IMR-90 (cell line): Measurements from ENCODE around the gene ADAM12. TPM values are rescaled to one million over a fixed set of nuclear protein-coding genes. Genes with fewer than 3 reads are reported as not detected.
A peak's percentile ranks its signal among the peaks of the same experiment; 100 is the strongest.

Experiments
- ATAC-seq: fragments of 200-7000 bp; cut with Tn5 transposase; 2 replicates; pipeline ENCODE4 v1.9.1; 2020; ENCODE audit warnings: low read depth, mild to moderate bottlenecking, moderate library complexity
- BruUV-seq: library from RNA; stranded (reverse); fragments of 400-500 nt; replicated peaks from 2 replicates; lab custom pipeline; 2021; lab: Mats Ljungman, UMichigan
- CTCF ChIA-PET: fragments of 300-600 bp; formaldehyde crosslinking; extraction: SDS; loops from one replicate; lab custom pipeline; 2021; ENCODE audit warnings: antibody characterized with exemption; lab: Yijun Ruan, JAX
- POLR2A ChIA-PET: fragments of 300-600 bp; sonication (Branson Sonifier 250); formaldehyde crosslinking; loops from one replicate; lab custom pipeline; 2022; ENCODE audit warnings: antibody characterized with exemption; ENCODE audit not compliant: unreplicated experiment; lab: Charles Lee
- DNase-seq: peaks from one replicate; pipeline ENCODE4 v3.0.0; 2013
- H2AFZ ChIP-seq: replicated peaks from 2 replicates; pipeline ENCODE3; 2013; ENCODE audit warnings: low read length, mild to moderate bottlenecking; ENCODE audit not compliant: poor library complexity
- H2AK5ac ChIP-seq: 2 replicates; pipeline ENCODE4 v1.6.1; 2013; ENCODE audit warnings: low read depth, low read length, inconsistent platforms
- H2AK9ac ChIP-seq: replicated peaks from 2 replicates; pipeline ENCODE3; 2013; ENCODE audit warnings: mild to moderate bottlenecking, low read depth, low read length, moderate library complexity; ENCODE audit not compliant: poor library complexity
- H2BK120ac ChIP-seq: 2 replicates; pipeline ENCODE4 v1.6.1; 2013; ENCODE audit warnings: low read depth, low read length, inconsistent platforms
- H2BK15ac ChIP-seq: 3 replicates; pipeline ENCODE4 v1.6.1; 2013; ENCODE audit warnings: low read depth, low read length, inconsistent platforms
- H2BK20ac ChIP-seq: 2 replicates; pipeline ENCODE4 v1.6.1; 2013; ENCODE audit warnings: low read depth, mild to moderate bottlenecking, inconsistent platforms, low read length, moderate library complexity
- H2BK5ac ChIP-seq: 2 replicates; pipeline ENCODE4 v1.6.1; 2013; ENCODE audit warnings: mild to moderate bottlenecking, low read depth, low read length, inconsistent platforms; ENCODE audit not compliant: poor library complexity, severe bottlenecking
- H3K14ac ChIP-seq: replicated peaks from 2 replicates; pipeline ENCODE4 v1.6.1; 2013; ENCODE audit warnings: low read depth, low read length, inconsistent platforms
- H3K18ac ChIP-seq: 2 replicates; pipeline ENCODE4 v1.6.1; 2013; ENCODE audit warnings: low read depth, low read length, control low read depth
- H3K23ac ChIP-seq: 2 replicates; pipeline ENCODE4 v1.6.1; 2013; ENCODE audit warnings: low read depth, low read length, inconsistent platforms
- H3K27ac ChIP-seq: 2 replicates; pipeline ENCODE4 v1.5.1; 2013; ENCODE audit warnings: mild to moderate bottlenecking, control low read depth, low read length; ENCODE audit not compliant: insufficient read depth
- H3K27me3 ChIP-seq: 2 replicates; pipeline ENCODE4 v1.6.1; 2013; ENCODE audit warnings: low read length; ENCODE audit not compliant: control insufficient read depth, insufficient read depth
- H3K36me3 ChIP-seq: 2 replicates; pipeline ENCODE4 v1.6.1; 2013; ENCODE audit warnings: low read length, mixed read lengths; ENCODE audit not compliant: control insufficient read depth, insufficient read depth
- H3K4ac ChIP-seq: 2 replicates; pipeline ENCODE4 v1.6.1; 2013; ENCODE audit warnings: low read depth, low read length, inconsistent platforms
- H3K4me1 ChIP-seq: 2 replicates; pipeline ENCODE4 v1.6.1; 2013; ENCODE audit warnings: low read length, mixed read lengths; ENCODE audit not compliant: control insufficient read depth, insufficient read depth
- H3K4me2 ChIP-seq: 2 replicates; pipeline ENCODE4 v1.6.1; 2013; ENCODE audit warnings: low read depth, mild to moderate bottlenecking, control low read depth, low read length, moderate library complexity
- H3K4me3 ChIP-seq: 2 replicates; pipeline ENCODE4 v1.5.1; 2013; ENCODE audit warnings: low read depth, mild to moderate bottlenecking, control low read depth, low read length, moderate library complexity; ENCODE audit not compliant: insufficient read depth
- H3K56ac ChIP-seq: 2 replicates; pipeline ENCODE4 v1.6.1; 2013; ENCODE audit warnings: low read length, inconsistent platforms; ENCODE audit not compliant: insufficient read depth; ENCODE audit errors: extremely low read depth
- H3K79me1 ChIP-seq, 2 experiments: 2 replicates each; pipeline ENCODE4 v1.6.1; 2013; ENCODE audit warnings: low read length in 2 of 2, inconsistent platforms in 1 of 2, low read depth in 1 of 2
- H3K9ac ChIP-seq: 2 replicates; pipeline ENCODE4 v1.6.1; 2013; ENCODE audit warnings: low read depth, low read length, control low read depth
- H3K9me1 ChIP-seq: 2 replicates; pipeline ENCODE4 v1.6.1; 2013; ENCODE audit warnings: low read length, inconsistent platforms; ENCODE audit not compliant: insufficient read depth
- H3K9me3 ChIP-seq: 2 replicates; pipeline ENCODE4 v1.6.1; 2013; ENCODE audit warnings: low read length; ENCODE audit not compliant: control insufficient read depth, insufficient read depth
- H4K20me1 ChIP-seq: 2 replicates; pipeline ENCODE4 v1.6.1; 2013; ENCODE audit warnings: low read length, inconsistent platforms; ENCODE audit not compliant: insufficient read depth
- H4K5ac ChIP-seq: 2 replicates; pipeline ENCODE4 v1.6.1; 2013; ENCODE audit warnings: mild to moderate bottlenecking, low read depth, low read length, control low read depth
- H4K8ac ChIP-seq, 2 experiments: 2 replicates each; pipeline ENCODE4 v1.6.1; 2013; ENCODE audit warnings: low read depth in 2 of 2, low read length in 2 of 2, control low read depth in 1 of 2, inconsistent platforms in 1 of 2
- H4K91ac ChIP-seq: 2 replicates; pipeline ENCODE4 v1.6.1; 2013; ENCODE audit warnings: low read depth, low read length, inconsistent platforms; ENCODE audit not compliant: insufficient read depth
- BHLHE40 ChIP-seq: fragments of 150-350 bp; IDR thresholded peaks from 2 replicates; pipeline ENCODE4 v1.6.1; 2016; ENCODE audit warnings: mild to moderate bottlenecking, low read depth, low read length
- FOS ChIP-seq: fragments of 150-350 bp; IDR thresholded peaks from 2 replicates; pipeline ENCODE4 v1.6.1; 2016; ENCODE audit warnings: low read depth, low read length
- MAFK ChIP-seq: IDR thresholded peaks from 2 replicates; pipeline ENCODE4 v1.6.1; 2012; ENCODE audit warnings: low read depth, low read length, improper control_type of control experiment
- MAZ ChIP-seq: IDR thresholded peaks from 2 replicates; pipeline ENCODE4 v1.6.1; 2012; ENCODE audit warnings: low read depth, mild to moderate bottlenecking, low read length, improper control_type of control experiment, moderate library complexity, borderline replicate concordance
- NFE2L2 ChIP-seq: fragments of 150-350 bp; IDR thresholded peaks from 2 replicates; pipeline ENCODE4 v1.6.1; 2016; ENCODE audit warnings: low read depth, mild to moderate bottlenecking, low read length
- POLR2A ChIP-seq: IDR thresholded peaks from 2 replicates; pipeline ENCODE4 v1.6.1; 2012; ENCODE audit warnings: mild to moderate bottlenecking, low read depth, low read length
- RCOR1 ChIP-seq: IDR thresholded peaks from 2 replicates; pipeline ENCODE4 v1.6.1; 2012; ENCODE audit warnings: mild to moderate bottlenecking, low read length, improper control_type of control experiment; ENCODE audit not compliant: insufficient replicate concordance
- SMC3 ChIP-seq: fragments of 150-350 bp; IDR thresholded peaks from 2 replicates; pipeline ENCODE4 v1.6.1; 2016; ENCODE audit warnings: low read depth, mild to moderate bottlenecking, antibody characterized with exemption, low read length, moderate library complexity
- WGBS, 2 experiments: methylation state at CpG; one replicate each; pipeline versions ENCODE4 v1.1.5 to v1.1.7; 2013; ENCODE audit warnings: missing lambda C conversion rate in 2 of 2; ENCODE audit not compliant: insufficient read length in 1 of 2; ENCODE audit errors: extremely low coverage in 2 of 2; 5-methylcytosine and 5-hydroxymethylcytosine counted together
- dilution Hi-C: fragments of 300-500 bp; cut with HindIII; formaldehyde crosslinking; loops from one replicate; pipeline ENCODE4 v1.14.3; 2018; ENCODE audit warnings: low sequenced_read_pairs; ENCODE audit not compliant: unreplicated experiment
- in situ Hi-C: fragments of 300-500 bp; cut with MboI; formaldehyde crosslinking; loops from 3 replicates; pipeline ENCODE4 v1.14.3; 2019; ENCODE audit warnings: low sequenced_read_pairs, inconsistent platforms, mixed read lengths
- intact Hi-C: fragments of 100-400 bp; cut with micrococcal nuclease; formaldehyde crosslinking; loops from 2 replicates; pipeline ENCODE4 v1.10.0; 2022
- polyA plus RNA-seq, 3 experiments: library from polyadenylated mRNA; depleted of rRNA; stranded (reverse); fragments of >200 nt; gene quantifications; 2 replicates each; pipeline ENCODE4 v1.2.3, GENCODE V29; 2012; ENCODE audit warnings: low replicate concordance in 1 of 3
- total RNA-seq: library from RNA; depleted of rRNA; stranded (reverse); fragments of >200 nt; gene quantifications from 2 replicates; pipeline ENCODE4 v1.2.3, GENCODE V29; 2012
- TF ChIP-seq, protein P1 (sequence below): fragments of 150-350 bp; IDR thresholded peaks from 2 replicates; pipeline ENCODE4 v1.6.1; 2017; ENCODE audit warnings: mild to moderate bottlenecking, antibody characterized with exemption, low read length, low read depth

Gene ADAM12
- total and polyA plus RNA-seq, 2 of the 4 experiments (the other 2 are of a cell fraction) = 9.6 to 10.2 TPM

GRCh38 chr10:126062131-126063032 is 325.9 kb downstream of the ADAM12 start:
- peak; percentile 98 for DNase-seq
- peak overlapping the region; percentile 10; the same call in 1 of the 2 replicates for H3K27ac ChIP-seq
- ChIA-PET POLR2A (interaction anchor here (0.5 kb wide), 1 partner anchor 207 kb away, joined by 5 read pairs; no protein-coding TSS in a partner anchor), CTCF (interaction anchor here (0.7 to 1.1 kb wide), 3 partner anchors 13 to 53 kb away, joined by 3 to 6 read pairs (median 3); no protein-coding TSS in a partner anchor)
- peak overlapping the region; percentile 88 for H4K91ac ChIP-seq
- H3K23ac ChIP-seq = 0 out of 2 replicates have a peak overlapping the region, but pooled peaks have one; percentile 7
- peaks cover 3% of the 10 kb centered on the region; the same call in 1 of the 2 replicates for H3K9me3 ChIP-seq
- H4K5ac ChIP-seq = peak overlapping the region; percentile 9; the same call in 1 of the 2 replicates
- intact Hi-C loops (loop anchor here (10.0 kb wide), 1 partner anchor 322 kb away; the partner anchor contains the start of gene ADAM12), dilution Hi-C loops (no loop called here), in situ Hi-C loops (no loop called here)
- H3K36me3 ChIP-seq = no peaks in the 10 kb centered on the region
- H3K79me1 ChIP-seq = no peaks in the 10 kb centered on the region
- peak overlapping the region; percentile 73 for H2AFZ ChIP-seq
- H2BK120ac ChIP-seq = peak overlapping the region; percentile 92
- peak overlapping the region; percentile 95 for H2AK5ac ChIP-seq
- no peaks in the 10 kb centered on the region for H4K20me1 ChIP-seq
- peak overlapping the region; percentile 60; the same call in 2 of the 3 replicates for H2BK15ac ChIP-seq
- 37% methylated on average over 3 of the region's 11 CpGs; no CpG with 5 or more reads in 1 of the 2 experiments for WGBS, 2 experiments
- no peak overlapping the region for H3K4me3 ChIP-seq
- H3K18ac ChIP-seq = peak overlapping the region; percentile 19
- peak overlapping the region; percentile 84 for H2BK20ac ChIP-seq
- H2BK5ac ChIP-seq = peak overlapping the region; percentile 57
- no peak overlapping the region for H3K9ac ChIP-seq
- H3K4me2 ChIP-seq = peak overlapping the region; percentile 13; the same call in 1 of the 2 replicates
- H3K56ac ChIP-seq = peak overlapping the region; percentile 45; the same call in 1 of the 2 replicates
- peaks cover 29% of the 10 kb centered on the region for H3K4me1 ChIP-seq
- peak; percentile 81 for ATAC-seq
- H3K27me3 ChIP-seq = peaks cover 6% of the 10 kb centered on the region; the same call in 1 of the 2 replicates
- H4K8ac ChIP-seq = peak overlapping the region; percentile 21 to 47; a peak in 2 of 4 replicates
- H3K14ac ChIP-seq = peak overlapping the region; percentile 41
- TF ChIP-seq, protein P1, sequence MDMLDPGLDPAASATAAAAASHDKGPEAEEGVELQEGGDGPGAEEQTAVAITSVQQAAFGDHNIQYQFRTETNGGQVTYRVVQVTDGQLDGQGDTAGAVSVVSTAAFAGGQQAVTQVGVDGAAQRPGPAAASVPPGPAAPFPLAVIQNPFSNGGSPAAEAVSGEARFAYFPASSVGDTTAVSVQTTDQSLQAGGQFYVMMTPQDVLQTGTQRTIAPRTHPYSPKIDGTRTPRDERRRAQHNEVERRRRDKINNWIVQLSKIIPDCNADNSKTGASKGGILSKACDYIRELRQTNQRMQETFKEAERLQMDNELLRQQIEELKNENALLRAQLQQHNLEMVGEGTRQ = no peak
- TF ChIP-seq POLR2A = peak; percentile 60; the same call in 1 of the 2 replicates
- peak; percentile 73 for TF ChIP-seq BHLHE40
- TF ChIP-seq RCOR1 = peak; percentile 81
- peak; percentile 31 for TF ChIP-seq MAZ
- peak; percentile 35; the same call in 1 of the 2 replicates for TF ChIP-seq SMC3
- TF ChIP-seq FOS = peak; percentile 99
- peak; percentile 69; the same call in 1 of the 2 replicates for TF ChIP-seq NFE2L2
- no peak for TF ChIP-seq MAFK
- BruUV-seq = no TSS peak
- H3K4ac ChIP-seq = peak overlapping the region; percentile 86
- H2AK9ac ChIP-seq = peak overlapping the region; percentile 86
- H3K9me1 ChIP-seq = peaks cover 28% of the 10 kb centered on the region
